GOT3 (cell line): ENCODE results near the gene FURIN.
"Not testable (repeated sequence)": the region's sequence is repeated elsewhere in the genome, so short reads cannot be mapped to it uniquely, and the experiment has no call there.

Source experiments
- DNase-seq: peaks from one replicate; lab custom pipeline; 2025; ENCODE audit warnings: mixed read lengths; lab: John Stamatoyannopoulos, UW

Gene FURIN

DNA sequence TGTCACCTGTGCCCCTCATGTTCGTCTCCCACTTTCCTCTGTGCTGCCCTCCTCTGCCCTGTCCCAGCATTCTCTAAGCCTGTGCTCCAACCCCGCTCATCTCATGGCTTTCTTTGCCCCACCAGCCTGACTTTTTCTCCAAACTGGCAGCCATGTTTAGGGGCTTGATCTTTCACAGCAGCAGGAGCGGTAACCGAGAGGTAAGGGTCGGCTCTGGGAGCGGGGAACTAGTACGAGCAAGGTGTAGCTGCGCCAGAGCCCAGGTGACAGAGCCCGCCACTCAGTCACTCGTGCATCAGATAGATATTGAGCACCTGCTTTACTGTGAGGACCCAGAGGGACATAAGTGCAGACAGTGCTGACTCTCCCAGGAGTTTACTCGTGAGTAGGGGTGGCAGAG lies 48.1 kb downstream of the FURIN start:
- no peak for DNase-seq

DNA sequence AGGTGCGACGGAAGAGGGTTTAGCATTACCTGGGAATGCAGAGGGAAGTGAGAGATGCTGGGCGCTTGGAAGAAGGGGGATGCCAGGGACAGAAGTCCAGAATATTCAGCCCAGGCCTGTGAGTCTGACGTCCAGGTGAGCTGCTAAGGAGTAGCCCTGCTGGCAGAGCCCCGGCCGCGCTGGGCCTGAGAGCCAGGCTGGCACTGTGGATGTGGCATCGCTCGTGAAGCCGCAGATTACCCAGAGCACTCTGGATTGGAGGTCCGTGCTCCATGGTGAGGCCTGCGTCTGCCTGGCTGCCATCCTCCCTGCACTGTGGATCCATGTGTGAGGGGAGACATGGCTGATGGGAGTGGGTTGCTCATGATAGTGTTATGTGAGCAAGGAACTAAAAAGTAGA lies 49.2 kb downstream of the FURIN start:
- DNase-seq: no peak

DNA sequence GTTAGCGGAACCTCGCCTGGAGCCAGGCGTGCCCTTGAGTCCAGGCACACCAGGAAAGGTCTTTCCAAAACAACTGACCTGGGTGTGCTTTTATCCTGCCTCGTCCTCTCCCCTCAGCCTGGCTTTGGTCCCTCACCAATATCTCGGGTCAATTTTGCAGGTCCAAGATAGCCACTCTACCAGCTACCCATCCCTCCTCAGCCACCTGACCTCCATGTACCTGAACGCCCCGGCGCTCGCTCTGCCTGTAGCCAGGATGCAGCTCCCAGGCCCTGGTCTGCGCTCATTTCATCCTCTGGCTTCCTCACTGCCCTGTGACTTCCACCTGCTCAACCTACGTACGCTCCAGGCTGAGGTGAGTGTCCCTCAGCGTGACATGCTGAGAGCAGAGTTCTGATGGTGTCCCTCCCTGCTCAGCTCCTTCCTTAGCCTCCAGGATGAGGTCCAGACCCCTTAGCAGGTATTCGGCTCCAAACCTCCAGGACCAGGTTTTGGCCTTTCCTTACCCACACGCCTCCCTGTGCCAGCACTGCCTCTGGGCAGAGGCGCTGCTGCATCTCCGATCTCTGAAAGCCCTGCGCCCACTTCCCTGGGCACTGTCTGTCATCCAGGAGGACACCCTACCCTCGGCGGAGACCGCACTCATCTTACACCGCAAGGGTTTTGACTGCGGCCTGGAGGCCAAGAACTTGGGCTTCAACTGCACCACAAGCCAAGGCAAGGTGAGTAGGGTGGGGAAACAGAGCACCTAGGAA lies 49.8 kb downstream of the FURIN start:
- DNase-seq: no peak

DNA sequence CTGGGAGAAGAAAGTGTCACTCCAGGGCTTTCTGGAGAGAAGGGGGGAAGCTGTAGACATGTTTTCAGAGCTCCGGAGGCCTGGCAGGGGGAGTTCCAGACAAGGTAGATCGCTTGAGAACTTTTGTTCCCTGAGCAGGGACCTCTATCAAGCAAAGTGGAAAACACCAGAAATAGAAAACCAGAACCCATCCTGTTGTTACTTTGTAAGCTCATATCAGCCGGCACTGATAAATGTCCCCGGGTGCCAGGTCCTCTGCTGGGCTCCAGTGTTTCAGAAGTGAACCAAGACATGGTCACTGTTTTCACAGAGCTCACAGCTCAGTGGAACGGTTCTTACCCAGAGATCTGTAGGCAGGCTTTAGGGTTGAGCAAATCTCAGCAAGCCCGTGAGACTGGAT lies 50.4 kb downstream of the FURIN start:
- no peak for DNase-seq

DNA sequence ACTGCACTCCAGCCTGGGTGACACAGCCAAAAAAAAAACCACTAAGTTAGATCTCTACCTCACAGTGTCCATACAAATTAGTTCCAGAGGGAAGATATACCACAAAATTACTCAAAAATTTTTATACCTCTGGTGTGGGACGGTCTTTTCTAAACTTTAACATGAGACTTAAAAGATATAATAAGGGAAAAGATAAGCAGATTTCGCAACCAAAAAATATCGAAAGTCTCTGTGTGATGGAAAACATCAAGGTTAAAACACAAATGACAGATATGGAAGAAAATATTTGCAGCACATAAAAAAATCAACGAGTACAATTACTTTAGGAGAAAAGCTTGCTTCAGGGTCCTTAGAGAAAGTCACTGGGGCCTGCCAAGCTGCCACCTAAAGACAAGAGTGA lies 53.5 kb downstream of the FURIN start:
- DNase-seq: no peak

DNA sequence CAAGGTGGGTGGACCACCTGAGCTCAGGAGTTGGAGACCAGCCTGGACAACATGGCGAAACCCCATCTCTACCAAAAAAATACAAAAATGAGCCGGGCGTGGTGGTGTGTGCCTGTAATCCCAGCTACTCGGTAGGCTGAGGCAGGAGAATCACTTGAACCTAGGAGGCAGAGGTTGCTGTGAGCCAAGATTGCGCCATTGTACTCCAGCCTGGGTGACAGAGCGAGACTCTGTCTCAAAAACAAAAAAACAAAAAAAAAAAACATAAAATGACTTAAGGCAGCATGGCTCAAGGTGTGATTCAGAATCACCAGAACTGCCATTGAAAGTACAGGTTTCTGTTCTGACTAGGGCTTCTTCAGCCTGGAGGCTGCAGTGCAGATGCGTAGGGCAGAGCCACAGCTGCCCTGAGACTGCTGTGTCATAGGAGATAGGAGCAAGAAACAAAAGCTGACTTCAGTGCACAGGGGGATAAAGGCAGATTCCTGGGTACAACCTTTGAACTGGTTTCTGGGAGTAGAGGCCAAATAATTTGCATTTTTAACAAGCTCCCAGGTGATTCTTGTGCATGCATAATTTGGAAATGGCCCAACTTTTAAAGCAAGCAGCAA lies 54.4 kb downstream of the FURIN start:
- DNase-seq: not testable (repeated sequence)

DNA sequence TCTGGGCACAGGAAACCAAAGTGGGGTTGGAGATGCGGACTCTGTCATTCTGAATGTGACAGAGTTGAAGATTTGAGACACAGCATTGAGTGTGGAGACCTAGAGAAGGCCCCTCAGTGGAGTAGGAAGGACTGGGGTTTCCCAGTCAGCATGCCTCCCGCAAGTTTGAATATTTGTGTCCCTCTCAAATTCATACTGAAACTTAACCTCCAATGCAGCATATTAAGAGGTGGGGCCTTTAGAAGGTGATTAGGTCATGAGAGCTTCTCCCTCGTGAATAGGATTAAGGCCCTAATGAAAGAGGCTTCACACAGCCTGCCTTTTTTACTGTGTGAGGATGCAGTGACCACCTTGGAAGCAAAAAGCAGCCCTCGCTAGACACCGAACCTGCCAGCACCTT lies 56.0 kb downstream of the FURIN start:
- DNase-seq: no peak

DNA sequence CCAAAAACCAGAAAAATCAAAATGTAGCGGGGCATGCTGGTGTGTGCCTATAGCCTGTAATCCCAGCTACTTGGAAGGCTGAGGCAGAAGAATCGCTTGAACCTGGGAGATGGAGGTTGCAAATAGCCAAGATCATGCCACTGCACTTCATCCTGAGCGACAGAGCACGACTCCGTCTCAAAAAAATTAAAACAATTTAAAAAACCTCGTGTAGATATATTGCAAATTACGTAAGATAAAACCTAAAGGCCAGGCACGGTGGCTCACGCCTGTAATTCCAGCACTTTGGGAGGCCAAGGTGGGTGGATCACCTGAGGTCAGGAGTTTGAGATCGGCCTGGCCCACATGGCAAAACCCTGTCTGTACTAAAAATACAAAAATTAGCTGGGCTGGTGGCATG lies 58.4 kb downstream of the FURIN start:
- DNase-seq: not testable (repeated sequence)

DNA sequence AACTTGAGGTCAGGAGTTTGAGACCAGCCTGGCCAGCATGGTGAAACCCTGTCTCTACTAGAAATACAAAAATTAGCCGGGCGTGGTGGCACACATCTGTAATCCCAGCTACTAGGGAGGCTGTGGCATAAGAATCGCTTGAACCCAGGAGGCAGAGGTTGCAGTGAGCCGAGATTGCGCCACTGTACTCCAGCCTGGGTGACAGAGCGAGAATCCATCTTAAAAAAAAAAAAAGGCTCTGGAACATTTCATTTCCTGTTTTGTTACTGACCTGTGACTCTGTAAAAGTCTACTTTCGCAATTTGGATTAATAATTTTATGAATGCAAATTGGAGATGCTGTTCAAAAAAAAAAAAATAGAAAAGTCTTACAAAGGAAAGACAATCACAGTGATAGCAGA lies 59.7 kb downstream of the FURIN start:
- not testable (repeated sequence) for DNase-seq

DNA sequence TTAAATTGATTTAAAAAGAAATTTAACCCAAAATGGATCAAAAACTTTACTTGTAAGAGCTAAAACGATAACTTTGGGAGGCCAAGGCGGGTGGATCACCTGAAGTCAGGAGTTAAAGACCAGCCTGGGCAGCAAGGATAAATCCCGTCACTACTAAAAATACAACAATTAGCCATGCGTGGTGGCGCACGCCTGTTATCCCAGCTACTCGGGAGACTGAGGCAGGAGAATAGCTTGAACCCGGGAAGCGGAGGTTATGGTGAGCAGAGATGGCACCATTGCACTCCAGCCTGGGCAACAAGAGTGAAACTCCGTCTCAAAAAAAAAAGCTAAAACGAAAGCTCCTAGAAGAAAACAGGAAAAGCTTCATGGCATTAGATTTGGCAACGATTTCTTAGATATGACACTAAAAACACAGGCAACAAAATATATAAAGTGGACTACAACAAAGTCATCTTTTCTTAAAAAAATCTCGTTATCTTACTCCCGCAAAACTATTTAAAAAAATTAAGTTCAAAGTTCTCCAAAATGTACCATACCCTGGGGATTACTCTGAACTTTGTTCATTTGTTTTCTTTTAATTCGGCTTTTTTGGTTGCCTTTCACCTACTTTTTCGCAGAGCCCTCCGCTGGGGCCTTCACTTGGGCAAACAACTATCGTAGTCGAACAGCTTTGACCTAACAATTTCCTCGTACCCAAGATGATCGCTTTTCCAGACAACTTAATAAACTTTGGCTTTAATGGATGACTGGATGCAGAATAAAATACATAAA lies 61.0 kb downstream of the FURIN start:
- no peak for DNase-seq

DNA sequence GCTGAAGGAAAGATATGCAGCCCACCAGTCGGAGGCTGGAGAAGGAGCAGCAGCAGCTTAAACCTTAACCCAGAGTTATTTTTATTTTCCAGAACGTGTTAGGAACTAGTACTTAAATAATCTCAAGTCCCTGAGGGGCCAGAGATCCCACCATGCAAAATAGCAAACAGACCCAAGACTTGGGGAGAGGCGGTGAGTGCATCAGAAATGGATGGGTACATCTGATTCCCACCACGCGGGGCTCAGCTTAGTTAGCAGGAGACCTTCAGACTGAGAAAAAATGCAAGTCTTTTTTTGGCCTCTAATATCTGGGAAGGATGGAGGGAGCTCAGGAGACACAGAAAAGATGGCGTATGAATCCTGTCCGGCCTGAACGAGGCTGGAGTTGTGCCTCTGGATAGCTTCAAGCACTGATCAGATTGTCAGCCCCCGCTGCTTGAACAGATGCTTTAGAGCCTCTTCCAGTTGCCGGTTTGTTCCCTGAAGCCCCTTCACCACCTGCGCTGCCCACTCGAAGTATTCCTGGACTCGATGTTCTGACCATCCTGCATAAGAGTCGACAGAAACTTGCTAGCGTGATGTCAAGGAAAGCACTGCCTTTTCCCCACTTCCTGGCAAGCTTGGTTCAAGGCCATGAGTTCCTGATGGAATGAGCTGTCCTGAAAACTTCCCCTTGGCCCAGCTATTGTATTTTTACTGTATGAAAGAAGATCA lies 62.6 kb downstream of the FURIN start:
- no peak for DNase-seq

DNA sequence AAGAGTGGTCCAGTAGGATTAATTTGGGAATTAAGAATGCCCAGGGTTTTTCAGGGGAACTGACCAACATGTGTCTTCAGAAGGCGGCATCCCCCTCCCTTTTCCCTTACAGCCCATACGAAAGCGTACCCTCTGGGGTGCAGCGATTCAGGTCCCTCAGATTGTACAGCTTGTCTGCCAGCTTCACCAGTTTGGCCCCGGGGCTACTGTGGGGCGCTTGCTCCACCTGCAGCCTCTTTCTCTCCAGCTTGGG lies 63.1 kb downstream of the FURIN start:
- no peak for DNase-seq

DNA sequence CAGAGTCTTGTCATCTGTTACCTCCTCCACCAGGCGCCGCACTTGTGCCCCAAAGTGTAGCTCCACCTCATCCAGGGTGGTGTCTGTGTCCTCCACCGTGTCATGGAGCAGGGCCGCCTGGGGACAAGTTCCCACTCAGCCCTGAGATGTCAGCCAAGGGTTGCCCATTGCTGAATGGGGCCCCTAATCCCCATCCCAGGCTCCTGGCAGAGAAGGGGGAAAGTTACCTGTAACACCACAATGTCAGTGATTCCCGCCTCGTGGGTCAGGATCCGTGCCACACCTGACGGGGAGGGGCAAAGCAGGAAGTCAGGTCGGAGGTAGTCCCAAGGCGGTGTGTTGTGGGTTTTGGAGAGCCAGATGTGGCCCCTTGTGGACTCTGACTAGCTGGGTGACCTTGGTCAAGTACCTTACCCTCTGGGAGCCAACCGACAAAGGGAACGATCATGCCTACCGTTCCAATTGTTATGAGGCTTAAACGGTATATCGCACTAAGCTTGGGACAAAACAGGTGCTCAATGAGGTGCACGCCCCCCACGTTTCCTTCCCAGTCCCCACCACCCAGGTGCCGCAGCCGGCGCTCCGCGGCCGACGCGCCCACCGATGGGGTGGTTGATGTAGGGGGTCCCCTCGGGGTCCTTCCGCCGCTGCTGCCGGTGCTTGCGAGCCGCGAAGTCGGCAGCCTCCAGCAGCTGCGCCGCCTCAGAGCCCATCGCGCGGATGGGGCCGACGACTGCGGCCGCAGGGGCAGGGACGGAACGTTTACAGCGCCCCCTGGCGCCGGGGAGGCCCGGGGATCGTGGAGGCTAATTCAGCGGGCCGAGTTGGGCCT lies 63.7 kb downstream of the FURIN start, which contains the start of gene HDDC3:
Gene HDDC3, minus strand, starts transcription at position 722 of the 832 bp plus-strand sequence. Its CDS starts 9 bp downstream, at position 713.
- DNase-seq: peak; percentile 62

DNA sequence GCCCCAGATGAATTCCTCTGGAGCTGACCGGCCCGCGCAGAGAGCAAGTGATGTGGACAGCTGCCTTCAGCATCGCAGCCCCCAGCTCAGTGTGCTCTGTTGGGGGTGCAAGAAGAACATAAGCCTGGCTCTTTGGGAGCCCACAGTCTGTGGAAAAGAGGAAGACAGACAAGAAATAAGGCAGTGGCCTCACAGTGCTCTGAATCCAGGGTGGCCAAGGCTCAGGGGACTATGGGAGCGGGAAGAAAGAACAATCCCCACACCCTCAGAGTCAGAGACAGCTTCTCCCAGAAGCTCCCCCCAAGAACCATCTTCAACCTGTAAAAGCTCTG lies 64.2 kb downstream of the FURIN start:
- DNase-seq: no peak
